MCF 10A (cell line): ENCODE measurements around the gene SNX1. TPM values are rescaled to one million over a fixed set of nuclear protein-coding genes. Genes with fewer than 3 reads are reported as not detected.
A peak's percentile ranks its signal among the peaks of the same experiment; 100 is the strongest.

Experiments used
- BruUV-seq: library from RNA; stranded (reverse); fragments of 400-500 nt; replicated peaks from 2 replicates; lab custom pipeline; 2021; lab: Mats Ljungman, UMichigan
- CTCF ChIA-PET: fragments of 300-600 bp; sonication (Branson Sonifier 250); formaldehyde crosslinking; extraction: SDS; loops from one replicate; lab custom pipeline; 2021; ENCODE audit warnings: antibody characterized with exemption, inconsistent platforms; lab: Yijun Ruan, JAX
- POLR2A ChIA-PET: fragments of 300-600, 350-650 bp; sonication (Branson Sonifier 250); formaldehyde crosslinking; extraction: SDS; loops from one replicate; lab custom pipeline; 2020; ENCODE audit warnings: antibody characterized with exemption, inconsistent platforms; lab: Yijun Ruan, JAX
- DNase-seq: peaks from one replicate; pipeline ENCODE4 v3.0.0-alpha.2; 2018; ENCODE audit not compliant: unreplicated experiment
- H3K27ac Mint-ChIP-seq: one replicate; pipeline ENCODE4 v1.8.0; 2022; ENCODE audit warnings: mild to moderate bottlenecking, low read depth, mixed read lengths; ENCODE audit not compliant: unreplicated experiment
- H3K27me3 Mint-ChIP-seq: one replicate; pipeline ENCODE4 v1.8.0; 2022; ENCODE audit warnings: mixed read lengths; ENCODE audit not compliant: insufficient read depth, unreplicated experiment
- H3K36me3 Mint-ChIP-seq: one replicate; pipeline ENCODE4 v1.8.0; 2022; ENCODE audit warnings: mild to moderate bottlenecking, moderate library complexity, mixed read lengths; ENCODE audit not compliant: insufficient read depth, unreplicated experiment
- H3K4me1 Mint-ChIP-seq: one replicate; pipeline ENCODE4 v1.8.0; 2022; ENCODE audit warnings: mixed read lengths; ENCODE audit not compliant: insufficient read depth, unreplicated experiment
- H3K4me3 Mint-ChIP-seq: one replicate; pipeline ENCODE4 v1.8.0; 2022; ENCODE audit warnings: mild to moderate bottlenecking, moderate library complexity, mixed read lengths; ENCODE audit not compliant: unreplicated experiment
- H3K9me3 Mint-ChIP-seq: one replicate; pipeline ENCODE4 v1.8.0; 2022; ENCODE audit warnings: mixed read lengths; ENCODE audit not compliant: unreplicated experiment
- intact Hi-C: fragments of 100-400 bp; cut with micrococcal nuclease; formaldehyde crosslinking; loops from 2 replicates; pipeline ENCODE4 v1.14.1; 2022
- total RNA-seq: library from RNA; stranded (reverse); gene quantifications from 2 replicates; pipeline ENCODE4 v1.2.3, GENCODE V29; 2022
- TF ChIP-seq, protein P1 (sequence below): fragments of 200-600 bp; IDR thresholded peaks from one replicate; pipeline ENCODE4 v1.8.0; 2022; ENCODE audit warnings: antibody characterized with exemption, mild to moderate bottlenecking; ENCODE audit not compliant: unreplicated experiment

SNX1 gene
- total RNA-seq, 1 experiment from 2014 or later: 70.2 TPM

DNA sequence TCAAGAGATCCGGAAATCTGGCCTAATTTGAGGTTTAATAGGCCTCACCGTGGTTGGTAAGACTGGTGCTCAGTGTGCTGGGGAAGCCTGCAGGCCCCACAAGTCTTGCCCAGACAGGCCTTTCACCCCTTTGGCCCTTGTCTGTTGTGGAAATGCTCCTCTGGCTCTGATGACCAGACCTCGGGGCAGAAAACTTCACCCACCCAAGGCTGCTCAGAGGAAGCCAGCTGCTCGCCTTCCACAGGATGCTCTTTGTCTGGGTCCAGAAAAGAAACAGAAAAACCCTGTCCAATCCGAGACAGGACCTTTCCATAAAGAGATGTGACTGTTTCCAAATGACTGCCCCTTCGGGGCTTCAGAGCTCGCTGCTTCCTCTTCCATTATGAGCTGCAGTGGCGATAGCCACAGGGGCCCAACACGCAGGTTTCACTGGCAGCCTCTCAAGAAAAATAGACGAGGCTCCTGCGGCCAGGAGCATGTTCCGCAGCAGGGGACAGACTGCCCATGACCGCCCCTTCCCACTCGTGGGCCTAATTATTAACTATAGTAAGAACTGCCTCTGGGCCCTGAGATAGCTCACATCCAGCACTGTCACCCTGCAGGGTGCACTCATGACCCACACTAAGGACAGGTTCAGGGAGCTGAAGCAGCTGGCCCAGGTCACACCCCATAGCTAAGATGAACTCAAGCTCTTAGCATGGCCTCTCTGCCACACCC lies 48.9 kb downstream of the SNX1 start:
- intact Hi-C loops: no loop called here
- Mint-ChIP-seq H3K36me3 (peaks cover 45% of the 10 kb centered on the region), H3K4me1 (no peaks in the 10 kb centered on the region), H3K27ac (peak overlapping the region; percentile 39), H3K9me3 (no peaks in the 10 kb centered on the region), H3K27me3 (no peaks in the 10 kb centered on the region), H3K4me3 (no peak overlapping the region)
- DNase-seq: no peak
- POLR2A ChIA-PET: interaction anchor here (1.1 to 1.8 kb wide), 3 partner anchors 9 to 19 kb away, joined by 3 to 11 read pairs (median 7); partner anchors contain the start of gene PPIB
- no TSS peak for BruUV-seq
- CTCF ChIA-PET: interaction anchor here (0.5 to 2.5 kb wide), 4 partner anchors 9 to 856 kb away, joined by 3 to 21 read pairs (median 6); no protein-coding TSS in a partner anchor
- TF ChIP-seq, protein P1, sequence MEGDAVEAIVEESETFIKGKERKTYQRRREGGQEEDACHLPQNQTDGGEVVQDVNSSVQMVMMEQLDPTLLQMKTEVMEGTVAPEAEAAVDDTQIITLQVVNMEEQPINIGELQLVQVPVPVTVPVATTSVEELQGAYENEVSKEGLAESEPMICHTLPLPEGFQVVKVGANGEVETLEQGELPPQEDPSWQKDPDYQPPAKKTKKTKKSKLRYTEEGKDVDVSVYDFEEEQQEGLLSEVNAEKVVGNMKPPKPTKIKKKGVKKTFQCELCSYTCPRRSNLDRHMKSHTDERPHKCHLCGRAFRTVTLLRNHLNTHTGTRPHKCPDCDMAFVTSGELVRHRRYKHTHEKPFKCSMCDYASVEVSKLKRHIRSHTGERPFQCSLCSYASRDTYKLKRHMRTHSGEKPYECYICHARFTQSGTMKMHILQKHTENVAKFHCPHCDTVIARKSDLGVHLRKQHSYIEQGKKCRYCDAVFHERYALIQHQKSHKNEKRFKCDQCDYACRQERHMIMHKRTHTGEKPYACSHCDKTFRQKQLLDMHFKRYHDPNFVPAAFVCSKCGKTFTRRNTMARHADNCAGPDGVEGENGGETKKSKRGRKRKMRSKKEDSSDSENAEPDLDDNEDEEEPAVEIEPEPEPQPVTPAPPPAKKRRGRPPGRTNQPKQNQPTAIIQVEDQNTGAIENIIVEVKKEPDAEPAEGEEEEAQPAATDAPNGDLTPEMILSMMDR: no peak

DNA sequence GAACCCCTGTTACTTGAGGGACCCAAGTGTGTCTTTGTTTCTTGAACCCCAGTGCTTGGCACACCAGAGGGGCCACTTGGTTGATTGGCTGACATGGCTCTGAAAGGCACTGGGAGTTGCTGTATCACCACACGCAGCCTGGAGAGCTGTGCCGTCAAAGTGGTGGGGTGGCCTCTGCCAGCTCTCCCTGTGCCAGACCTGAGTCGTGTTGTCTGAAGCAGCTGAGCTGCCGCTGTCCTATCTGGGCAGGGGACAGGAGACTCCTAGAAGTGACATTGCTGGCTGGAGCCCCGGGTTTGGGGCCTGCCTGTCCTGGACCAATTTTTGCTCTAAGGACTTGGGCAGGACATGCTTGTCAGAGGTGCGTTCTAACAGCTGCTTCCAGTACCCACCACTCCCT lies 50.3 kb downstream of the SNX1 start:
- TF ChIP-seq, protein P1: no peak
- H3K36me3 Mint-ChIP-seq: peaks cover 34% of the 10 kb centered on the region
- intact Hi-C loops: no loop called here
- CTCF ChIA-PET: interaction anchor here (0.6 to 2.5 kb wide), 2 partner anchors 13 to 35 kb away, joined by 3 to 8 read pairs; no protein-coding TSS in a partner anchor
- no peaks in the 10 kb centered on the region for H3K27me3 Mint-ChIP-seq
- H3K27ac Mint-ChIP-seq: no peak overlapping the region
- no TSS peak for BruUV-seq
- no peaks in the 10 kb centered on the region for H3K4me1 Mint-ChIP-seq
- H3K4me3 Mint-ChIP-seq: no peak overlapping the region
- no peak for DNase-seq
- no peaks in the 10 kb centered on the region for H3K9me3 Mint-ChIP-seq
- POLR2A ChIA-PET: interaction anchor here (0.6 to 3.0 kb wide), 4 partner anchors 11 to 151 kb away, joined by 3 to 12 read pairs (median 8); partner anchors contain the start of gene SNX1

DNA sequence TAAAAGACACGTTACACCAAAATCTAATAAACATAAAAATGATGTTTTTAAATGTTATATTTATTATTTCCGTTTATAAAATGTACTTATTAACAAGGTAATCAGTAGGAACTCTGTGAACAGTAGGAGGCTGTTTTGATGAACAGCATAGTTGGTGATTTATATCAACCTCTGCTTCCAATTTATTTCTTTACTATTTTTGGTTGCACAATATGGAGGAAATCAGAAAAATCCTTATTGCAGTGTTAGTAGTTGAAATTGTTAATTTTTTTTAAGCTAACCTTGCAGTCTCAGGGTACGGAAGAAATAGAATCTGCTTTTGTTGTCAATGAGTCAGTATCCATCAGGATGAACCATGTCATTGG lies 50.7 kb downstream of the SNX1 start:
- Mint-ChIP-seq H3K27me3 (no peaks in the 10 kb centered on the region), H3K4me1 (no peaks in the 10 kb centered on the region), H3K9me3 (no peaks in the 10 kb centered on the region), H3K4me3 (no peak overlapping the region), H3K36me3 (peaks cover 30% of the 10 kb centered on the region), H3K27ac (no peak overlapping the region)
- DNase-seq: no peak
- CTCF ChIA-PET: no interaction called here
- intact Hi-C loops: no loop called here
- TF ChIP-seq, protein P1: no peak
- no TSS peak for BruUV-seq
- POLR2A ChIA-PET: interaction anchor here (0.6 to 3.0 kb wide), 4 partner anchors 11 to 150 kb away, joined by 3 to 12 read pairs (median 8); partner anchors contain the start of genes PPIB and SNX1

GRCh38 chr15:64146885-64147681 lies 51.3 kb downstream of the SNX1 start:
- no peaks in the 10 kb centered on the region for H3K4me1 Mint-ChIP-seq
- BruUV-seq: no TSS peak
- intact Hi-C loops: no loop called here
- no peak overlapping the region for H3K4me3 Mint-ChIP-seq
- H3K36me3 Mint-ChIP-seq: peaks cover 24% of the 10 kb centered on the region
- H3K27me3 Mint-ChIP-seq: no peaks in the 10 kb centered on the region
- H3K27ac Mint-ChIP-seq: no peak overlapping the region
- TF ChIP-seq, protein P1: no peak
- H3K9me3 Mint-ChIP-seq: no peaks in the 10 kb centered on the region
- POLR2A ChIA-PET: interaction anchor here (1.1 to 3.0 kb wide), 3 partner anchors 12 to 51 kb away, joined by 6 to 12 read pairs (median 9); partner anchors contain the start of genes PPIB and SNX1
- no peak for DNase-seq
- CTCF ChIA-PET: interaction anchor here (0.5 to 0.6 kb wide), 2 partner anchors 147 to 739 kb away, joined by 3 read pairs; no protein-coding TSS in a partner anchor
